Stimulated activated CD4-positive, alpha-beta T cell treated with anti-CD3 and anti-CD28 coated beads, Interleukin-1b, Interleukin-23, amount 100 ng/mL, for 48 hours (primary cell): ENCODE data around the gene UNC5CL.

Source experiments
- DNase-seq: peaks from one replicate; pipeline ENCODE4 v3.0.0-alpha.2; 2020

Gene UNC5CL, protein sequence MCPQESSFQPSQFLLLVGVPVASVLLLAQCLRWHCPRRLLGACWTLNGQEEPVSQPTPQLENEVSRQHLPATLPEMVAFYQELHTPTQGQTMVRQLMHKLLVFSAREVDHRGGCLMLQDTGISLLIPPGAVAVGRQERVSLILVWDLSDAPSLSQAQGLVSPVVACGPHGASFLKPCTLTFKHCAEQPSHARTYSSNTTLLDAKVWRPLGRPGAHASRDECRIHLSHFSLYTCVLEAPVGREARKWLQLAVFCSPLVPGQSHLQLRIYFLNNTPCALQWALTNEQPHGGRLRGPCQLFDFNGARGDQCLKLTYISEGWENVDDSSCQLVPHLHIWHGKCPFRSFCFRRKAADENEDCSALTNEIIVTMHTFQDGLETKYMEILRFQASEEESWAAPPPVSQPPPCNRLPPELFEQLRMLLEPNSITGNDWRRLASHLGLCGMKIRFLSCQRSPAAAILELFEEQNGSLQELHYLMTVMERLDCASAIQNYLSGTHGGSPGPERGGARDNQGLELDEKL

DNA sequence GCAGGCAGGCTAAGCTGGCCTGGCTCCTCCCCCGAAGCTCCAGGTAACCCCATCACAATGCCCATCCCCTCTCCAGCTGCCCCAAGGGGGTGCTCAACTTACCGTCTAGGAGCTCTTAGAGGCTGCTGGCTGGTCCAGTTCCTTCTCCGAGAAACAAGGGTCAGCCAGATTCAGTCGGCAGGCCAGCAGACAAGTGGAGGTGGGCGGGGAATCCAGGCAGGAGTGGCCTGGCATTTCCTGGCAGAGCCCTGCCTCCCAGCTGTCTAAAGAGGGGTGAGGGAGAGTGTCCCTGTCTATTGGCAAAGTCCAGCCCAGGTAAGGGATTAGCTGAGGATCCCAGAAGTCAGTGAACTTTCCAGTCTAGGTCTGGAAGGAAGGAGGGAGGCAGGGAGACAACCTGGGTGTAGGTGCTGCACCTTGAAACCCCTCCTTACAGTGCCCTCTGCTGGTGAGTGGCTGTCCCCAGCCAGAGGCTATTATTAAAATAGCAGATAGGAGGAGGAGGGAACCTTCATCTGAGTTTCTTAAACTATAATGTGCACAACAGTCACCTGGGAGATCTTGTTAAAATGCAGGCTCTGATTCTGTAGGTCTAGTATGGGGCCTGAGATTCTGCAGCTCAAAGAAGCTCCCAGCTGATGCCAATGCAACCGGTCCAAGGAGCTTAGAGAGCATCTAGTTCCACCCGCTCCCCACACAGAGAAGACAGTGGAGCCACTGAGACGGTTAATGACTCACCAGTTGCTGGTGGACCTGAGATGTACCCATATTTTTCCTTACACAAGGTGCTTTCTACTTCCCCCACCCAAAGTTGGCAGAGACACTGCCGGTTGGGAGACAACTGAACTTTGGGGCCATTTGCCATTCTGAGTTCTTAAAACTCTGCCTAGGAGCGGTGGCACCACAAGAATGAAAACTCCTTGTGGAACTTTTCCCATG is at the start of gene UNC5CL:
Gene UNC5CL, minus strand, starts transcription at position 162 of the 939 bp plus-strand sequence. CDS start 4,147 bp downstream, outside the sequence.
- peak; percentile 55 for DNase-seq

DNA sequence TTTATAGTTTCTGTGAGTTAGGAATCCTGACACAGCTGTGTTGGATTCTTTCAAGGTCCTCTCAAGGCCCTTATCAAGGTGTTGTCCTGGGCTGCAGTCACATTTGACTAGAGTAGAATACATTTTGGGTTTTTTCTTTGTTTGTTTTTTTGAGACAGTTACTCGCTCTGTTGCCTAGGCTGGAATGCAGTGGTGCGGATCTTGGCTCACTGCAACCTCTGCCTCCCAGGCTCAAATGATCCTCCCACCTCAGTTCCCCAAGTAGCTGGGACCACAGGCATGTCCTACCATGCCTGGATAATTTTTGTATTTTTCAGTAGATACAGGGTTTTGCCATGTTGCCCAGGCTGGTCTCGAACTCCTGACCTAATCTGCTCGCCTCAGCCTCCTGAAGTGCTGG is 49.4 kb upstream of the UNC5CL start:
- DNase-seq, result no peak

DNA sequence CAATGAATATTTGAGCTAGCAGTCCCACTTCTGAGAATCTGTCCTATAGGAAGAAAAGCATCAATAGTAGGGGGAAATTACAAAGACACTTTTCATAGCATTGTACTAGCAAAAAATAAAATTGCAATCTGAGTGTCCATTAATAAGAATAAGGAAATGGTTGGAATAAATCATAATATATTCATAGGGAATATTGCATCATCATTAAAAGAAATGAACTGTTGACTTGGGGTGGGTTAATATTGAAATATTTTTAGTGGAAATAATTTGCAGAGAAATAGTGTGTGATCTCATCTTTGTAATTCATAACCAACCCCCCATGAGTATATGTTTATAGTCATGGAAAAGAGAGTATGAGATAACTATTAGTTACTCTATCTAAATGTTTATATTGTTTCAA is 46.2 kb upstream of the UNC5CL start:
- DNase-seq, result no peak

DNA sequence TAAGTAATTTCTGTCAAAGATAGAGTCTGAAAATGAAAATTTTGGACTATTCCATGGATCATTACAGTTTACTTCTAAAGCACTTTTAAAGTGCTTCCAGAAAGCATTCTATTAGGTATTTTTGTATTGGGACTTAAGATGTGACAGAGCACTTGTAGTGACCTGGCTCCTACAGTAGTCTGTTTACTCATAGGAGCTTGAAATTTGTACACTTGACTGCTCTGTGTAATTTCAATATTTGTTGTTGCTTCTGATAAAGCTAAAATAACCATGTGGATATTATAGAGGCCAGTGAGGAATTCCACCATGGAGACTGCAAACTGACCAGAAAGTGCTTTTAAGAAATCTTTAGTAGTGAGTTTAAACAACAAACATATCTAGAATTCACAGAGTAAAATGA is 44.1 kb upstream of the UNC5CL start:
- no peak for DNase-seq

DNA sequence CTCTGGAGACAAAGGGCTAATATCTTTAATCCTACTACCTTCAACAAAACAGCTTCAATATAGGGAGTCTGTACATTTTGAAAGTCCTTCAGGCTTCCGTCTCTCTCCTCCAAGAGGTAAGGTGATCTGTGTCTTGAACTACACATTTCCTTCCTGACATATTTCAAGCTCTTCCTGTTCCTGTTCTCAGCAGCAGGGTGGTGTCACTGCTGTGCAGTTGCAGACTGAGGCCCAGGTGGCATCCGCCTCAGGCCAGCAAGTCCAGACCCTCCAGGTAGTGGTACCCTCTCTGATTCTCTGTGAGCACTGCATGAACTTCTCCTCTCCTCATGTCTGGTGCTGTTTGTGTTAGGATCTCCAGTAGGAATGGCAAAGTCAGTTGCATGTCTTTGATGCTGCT is 41.6 kb upstream of the UNC5CL start:
- DNase-seq, result peak; percentile 4

DNA sequence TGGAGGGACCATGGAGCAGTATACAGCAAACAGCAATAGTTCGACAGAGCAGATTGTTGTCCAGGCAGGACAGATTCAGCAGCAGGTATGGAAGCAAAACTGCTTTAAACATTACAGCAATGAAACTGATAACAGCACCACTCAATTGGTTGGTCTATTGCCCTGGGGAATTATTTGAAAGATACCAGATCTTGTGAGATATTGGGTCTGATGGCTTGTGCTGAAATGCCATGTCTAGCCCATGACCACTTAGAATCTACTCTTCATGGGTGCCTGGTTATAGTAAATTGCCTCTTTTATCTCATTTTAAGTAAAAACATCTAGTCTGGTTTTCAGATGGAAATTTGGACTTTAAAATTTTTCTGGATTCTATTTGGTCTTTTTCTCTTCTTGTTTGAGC is 40.1 kb upstream of the UNC5CL start:
- DNase-seq, result no peak

DNA sequence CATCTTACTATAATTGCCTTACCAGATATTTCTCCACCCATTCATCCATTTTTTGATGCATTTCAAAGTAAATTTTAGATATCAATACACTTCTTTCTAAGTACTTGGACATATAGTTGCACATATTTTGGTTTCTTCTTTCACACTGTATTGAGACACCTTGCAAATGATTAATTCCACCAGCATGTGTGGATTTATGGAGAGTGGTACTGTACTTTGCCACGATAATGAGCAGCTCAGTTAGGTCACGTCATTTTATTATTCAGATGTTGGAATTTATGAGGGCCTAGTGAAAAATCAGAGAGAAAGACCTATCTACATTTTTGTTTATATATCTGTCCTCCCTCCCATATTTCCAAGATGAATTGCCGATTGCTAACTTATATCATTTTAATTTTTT is 39.1 kb upstream of the UNC5CL start:
- DNase-seq, result no peak

DNA sequence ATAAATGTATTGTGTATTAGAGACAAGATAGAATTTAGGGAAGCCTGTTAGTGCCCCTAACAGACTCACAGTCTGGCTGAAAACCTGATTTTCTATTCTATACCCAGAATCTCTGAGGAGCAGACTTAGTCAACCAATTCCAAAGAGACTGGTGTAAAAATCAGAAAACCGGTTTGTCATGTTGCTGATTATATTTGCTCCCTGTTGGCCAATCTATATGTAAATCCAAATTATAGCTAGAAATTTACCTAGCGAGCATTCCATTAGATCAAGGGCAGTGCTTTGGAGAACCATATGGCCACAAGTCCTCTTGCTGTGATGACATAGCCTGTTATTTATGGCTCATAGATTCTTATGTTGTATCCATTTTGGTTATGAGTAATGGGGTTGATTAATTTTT is 38.5 kb upstream of the UNC5CL start:
- no peak for DNase-seq

DNA sequence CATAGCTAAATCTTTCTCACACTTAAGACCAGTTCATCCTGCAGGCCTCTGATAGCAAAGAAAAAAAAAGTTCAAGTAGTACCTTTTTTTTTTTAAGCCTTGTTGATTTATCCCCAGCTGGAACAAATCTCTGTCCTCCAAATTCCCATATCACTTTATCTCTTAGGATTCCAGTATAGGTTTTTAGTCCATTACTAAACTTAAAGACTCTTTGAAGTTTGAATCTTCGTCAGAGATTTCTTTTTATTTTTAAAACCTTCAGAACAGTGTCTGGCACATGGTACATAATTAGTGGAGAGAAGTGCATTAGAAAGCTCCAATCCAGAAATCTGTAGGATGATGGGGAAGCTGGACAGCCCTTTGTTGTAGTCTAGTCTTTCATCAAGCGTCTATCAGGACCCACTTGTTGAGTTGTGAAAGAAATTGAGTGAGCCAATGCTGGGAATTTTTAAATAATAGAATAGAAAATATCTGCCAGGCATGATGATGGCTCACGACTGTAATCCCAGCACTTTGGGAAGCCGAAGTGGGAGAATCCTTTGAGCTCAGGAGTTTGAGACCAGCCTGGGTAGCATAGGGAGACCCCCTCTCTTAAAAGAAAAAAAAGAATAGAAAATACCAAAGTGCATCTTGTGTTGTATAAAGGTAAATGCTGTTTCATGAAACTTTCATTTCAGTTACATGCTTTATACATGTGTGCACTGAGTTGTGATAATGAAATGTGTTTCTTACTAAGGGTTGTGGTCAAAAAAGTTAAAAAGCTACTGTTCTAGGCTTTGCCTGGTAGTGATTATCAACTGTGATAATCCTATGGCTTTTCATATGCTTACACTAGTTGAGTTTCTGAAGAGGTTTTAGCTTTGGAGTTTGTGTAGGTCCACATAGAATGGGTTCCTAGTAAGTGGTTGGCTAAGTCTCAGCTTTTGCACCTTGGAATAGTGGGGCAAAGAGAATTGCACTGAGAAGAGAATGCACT is 36.9 kb upstream of the UNC5CL start:
- no peak for DNase-seq

DNA sequence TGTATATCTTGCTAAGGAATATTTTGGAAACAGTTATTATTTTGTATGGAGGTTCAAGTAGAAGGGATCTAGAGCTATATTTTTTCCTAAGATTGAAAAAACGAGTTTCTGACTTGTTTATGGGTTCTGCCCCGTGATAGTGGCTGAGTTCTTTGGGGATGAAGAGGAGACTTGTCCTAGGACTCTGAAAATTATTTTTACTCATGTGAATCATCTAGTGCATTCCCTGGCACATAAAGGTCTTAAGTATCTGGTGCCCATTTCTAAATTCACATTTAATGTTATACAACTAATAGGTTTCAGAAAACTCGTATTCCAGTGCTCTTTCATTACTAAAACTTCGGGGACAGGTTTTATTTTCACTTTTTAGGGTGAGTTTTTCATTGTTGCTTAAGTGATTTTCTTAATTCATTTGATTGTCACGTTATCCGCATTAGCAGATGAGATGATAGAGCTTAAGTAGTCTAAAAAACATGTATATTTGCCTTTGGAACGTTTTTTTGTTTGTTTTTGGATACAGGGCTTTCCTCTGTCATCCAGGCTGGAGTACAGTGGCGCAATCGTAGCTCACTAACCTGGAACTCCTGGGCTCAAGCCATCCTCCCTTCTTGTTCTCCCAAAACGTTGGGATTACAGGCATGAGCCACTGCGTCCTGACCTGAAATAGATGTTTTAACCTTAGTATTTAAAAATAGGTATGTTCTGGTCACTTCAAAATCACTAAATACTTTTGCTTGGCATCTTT is 35.8 kb upstream of the UNC5CL start:
- DNase-seq, result no peak

DNA sequence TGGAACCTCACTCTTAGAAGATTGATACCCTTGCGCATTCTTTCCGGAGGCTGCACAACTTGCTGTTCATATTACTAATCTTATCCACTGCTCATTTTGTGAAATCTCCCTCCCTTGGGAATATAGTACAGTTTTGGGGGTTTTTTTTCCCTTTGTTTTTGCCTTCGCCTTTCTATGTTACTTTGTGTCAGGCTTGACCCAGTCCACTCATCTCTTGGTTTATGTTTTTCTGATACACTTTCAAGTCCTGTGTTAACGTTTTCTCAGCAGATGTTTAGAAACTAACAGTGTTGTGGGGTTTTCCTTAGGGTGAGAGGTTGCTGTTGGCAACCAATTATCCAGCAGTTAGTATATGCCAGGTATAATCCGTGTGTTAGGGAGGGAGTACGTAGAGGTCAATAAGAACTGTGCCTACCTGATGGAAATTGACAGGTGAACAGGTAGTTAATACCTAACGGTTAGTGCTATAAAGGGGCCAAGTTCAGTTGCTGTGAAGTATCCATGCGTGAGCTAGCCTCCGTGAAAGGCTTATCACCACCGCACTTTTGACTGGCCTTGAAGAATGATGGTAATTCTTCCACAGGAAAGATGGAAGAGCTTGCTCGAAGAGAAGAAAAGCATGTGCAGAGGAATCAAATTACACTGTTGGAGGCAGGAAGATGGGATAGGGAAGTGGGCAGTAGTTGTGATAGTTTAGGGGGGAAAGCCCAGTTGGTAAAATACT is 35.1 kb upstream of the UNC5CL start:
- no peak for DNase-seq

DNA sequence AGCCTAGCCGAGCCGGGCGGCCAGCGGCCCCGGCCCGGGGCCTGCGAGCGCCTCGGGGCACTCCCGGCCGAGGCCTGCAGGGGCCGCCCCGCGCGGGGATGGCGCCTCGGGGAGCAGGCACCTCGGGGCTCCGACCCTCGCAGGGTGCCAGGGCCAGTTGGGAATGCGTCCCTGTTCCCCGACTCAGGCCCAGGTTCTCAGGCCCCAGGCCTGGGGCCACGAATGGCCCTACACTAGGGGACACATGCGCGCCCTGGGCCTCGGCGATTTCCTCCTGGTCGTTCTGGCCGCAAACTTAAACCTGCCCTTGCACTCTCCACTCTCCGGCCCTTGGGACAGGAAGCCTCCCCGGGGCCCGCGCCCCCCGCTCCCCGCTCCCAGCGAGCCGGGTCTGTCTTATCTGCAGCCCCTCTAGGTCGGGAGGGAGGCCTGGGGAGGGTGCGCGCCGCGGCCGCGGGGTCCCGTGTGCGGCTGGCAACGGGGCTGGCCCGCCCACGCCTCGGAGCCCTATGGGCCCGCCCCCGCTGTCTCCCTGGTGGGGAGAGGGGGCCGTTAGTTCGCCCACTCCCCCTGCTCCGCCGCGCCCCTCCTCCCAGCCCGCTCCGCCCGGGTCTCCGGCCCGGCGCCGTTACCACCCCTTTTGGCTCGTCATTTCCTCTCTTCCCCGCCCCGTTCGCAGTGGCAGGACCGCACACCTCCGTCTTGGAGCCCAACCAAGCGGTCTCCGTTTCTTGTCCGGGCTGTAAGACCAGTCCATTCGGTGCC is 34.4 kb upstream of the UNC5CL start:
- DNase-seq, result peak; percentile 78

DNA sequence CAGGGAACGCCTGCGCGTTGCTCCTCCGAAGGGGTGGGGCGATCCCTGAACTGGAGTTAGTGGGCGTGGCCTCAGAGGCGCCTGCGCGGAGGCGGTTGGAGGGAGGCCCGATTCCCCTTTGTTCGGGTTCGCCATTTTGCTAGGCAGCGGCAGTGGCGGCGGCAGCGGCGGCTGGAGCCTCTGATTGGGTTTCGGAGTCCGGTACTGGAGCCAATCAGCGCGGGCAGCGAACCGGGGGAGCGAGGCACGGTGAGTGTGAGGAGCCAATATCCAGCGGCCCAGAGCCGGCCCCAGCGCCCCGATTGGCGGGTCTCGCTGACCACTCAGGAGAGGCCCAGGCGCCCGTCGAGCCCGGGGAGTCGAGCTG is 33.8 kb upstream of the UNC5CL start, which contains the start of gene NFYA:
Gene NFYA, plus strand, starts transcription at position 139 of the 367 bp plus-strand sequence. CDS start 6,116 bp downstream, outside the sequence.
- DNase-seq, result no peak

DNA sequence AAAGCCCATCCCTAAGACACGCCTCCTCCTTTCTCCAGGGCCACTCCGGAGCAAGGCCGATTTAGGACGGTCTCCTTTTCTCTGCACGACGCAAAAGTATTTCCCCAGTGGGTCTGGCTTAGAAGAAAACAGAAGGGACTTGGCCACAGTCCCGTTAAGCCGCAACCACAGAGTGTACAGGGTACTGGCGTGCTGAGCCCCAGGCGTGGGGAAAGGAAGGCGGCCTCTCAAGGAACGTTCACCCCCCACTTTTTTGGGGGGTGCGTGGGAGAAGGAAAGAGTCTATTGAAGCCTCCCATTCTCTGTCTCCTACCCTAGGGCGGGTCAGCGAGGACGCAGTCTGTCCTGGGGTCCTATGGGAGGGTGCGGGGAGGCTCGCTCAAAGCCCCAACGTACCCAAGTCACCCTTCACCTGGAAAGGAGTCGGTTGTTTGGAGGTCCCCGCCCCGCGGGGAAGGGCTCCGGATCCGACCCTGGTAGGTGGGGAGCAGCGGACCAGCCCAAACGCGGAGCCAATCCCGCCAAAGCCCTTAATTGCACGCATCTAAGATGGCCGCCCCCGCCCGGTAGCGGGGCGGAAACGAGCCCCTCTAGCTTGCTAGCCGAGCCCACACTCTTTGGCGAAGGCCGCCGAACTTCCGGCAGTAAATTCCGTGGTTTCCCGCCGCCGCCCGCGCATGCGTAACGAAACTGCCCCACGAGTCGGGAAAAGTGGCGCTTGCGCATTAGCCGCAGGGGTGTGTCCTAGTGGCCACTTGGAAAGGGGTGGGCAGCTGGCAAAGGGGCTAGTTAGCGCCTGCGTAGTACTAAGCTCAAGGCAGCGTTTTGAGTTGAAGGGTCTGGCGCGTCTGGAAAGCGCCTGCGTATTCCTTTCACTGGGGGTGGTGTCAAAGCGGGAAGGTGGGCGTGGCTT is 33.2 kb upstream of the UNC5CL start, which contains the start of gene OARD1:
Gene OARD1, minus strand, starts transcription at position 434 of the 913 bp plus-strand sequence. CDS start 722 bp downstream, outside the sequence.
- DNase-seq, result peak; percentile 100

DNA sequence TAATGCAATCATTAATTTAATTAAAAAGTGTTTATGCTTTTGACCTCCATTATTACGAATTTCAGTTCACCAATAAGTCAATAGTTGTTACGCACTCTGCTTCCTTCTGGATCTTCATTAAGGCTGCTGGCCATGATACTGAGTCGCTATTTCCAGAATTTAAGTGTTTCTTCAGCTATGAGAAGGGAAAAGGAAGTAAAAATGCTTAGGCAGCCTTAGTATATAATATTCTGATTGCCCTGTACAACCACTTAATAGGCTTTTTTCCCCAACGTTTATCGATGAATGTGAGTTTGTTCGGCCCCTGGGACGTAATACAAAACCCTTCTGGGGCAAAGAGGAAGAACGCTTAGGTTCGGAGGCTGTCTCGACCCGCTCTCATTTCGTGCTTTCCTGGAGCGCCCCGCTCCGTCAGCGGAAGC is 32.5 kb upstream of the UNC5CL start:
- peak; percentile 74 for DNase-seq

DNA sequence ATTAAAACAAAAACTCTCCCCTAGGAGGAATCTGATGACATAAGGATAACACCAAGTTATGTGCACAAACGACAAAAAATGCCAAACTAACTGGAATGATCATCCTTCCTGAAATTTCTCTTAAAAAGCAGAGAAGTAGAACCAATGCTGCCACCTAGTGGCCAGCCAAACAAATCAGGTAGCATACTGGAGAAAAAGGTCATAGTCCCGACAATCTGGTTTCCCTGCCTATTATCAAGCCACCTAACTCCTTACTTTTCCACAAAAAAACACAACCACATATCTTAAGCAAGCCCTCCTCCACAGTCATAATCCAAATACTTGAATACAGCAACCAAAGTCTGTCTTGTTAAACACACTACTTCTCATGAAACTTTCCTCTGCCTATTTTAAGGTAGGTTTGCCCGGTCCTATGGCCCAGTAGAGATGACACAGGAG is 27.9 kb upstream of the UNC5CL start:
- DNase-seq, result peak; percentile 39

DNA sequence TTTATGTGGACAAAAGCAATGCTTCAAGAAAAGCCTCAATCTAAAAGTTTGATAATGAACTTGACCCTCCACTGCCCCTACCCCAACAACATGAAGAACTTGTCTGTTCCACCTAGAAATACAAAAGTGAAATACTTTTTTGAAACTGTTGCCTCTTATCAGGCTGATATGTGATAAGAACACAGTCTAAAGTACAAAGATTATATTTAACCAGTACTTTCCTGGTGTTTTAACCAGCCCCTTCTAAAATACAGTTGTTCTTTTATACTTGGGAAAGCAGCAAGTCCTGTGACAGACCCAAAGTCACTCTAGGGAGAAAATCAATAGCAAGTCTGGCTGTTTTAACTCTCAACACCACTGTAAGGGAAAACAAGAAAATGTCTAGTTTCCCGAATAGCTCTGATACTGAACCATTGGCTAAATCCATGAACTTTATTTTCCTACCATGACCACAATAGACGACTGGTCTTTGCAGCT is 26.6 kb upstream of the UNC5CL start:
- DNase-seq, result no peak

DNA sequence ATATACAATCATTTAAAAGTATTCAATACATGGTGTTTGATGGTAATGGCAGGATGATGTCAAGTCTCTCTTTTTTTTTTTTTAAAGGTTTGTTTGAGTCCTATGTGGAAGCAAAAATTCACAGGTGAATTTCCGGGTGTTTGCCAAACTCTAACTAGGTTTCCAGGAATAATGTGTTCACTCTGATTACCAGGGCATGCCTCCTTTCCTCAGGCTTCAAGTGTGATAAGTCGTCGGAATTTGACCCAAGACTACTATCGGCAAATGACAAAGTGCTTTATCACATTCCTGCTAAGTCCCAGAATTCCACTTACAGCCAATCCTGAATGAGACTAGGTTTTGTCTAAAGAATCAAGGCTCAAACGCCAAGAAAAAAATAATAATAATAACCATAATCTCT is 25.8 kb upstream of the UNC5CL start:
- DNase-seq, result no peak

DNA sequence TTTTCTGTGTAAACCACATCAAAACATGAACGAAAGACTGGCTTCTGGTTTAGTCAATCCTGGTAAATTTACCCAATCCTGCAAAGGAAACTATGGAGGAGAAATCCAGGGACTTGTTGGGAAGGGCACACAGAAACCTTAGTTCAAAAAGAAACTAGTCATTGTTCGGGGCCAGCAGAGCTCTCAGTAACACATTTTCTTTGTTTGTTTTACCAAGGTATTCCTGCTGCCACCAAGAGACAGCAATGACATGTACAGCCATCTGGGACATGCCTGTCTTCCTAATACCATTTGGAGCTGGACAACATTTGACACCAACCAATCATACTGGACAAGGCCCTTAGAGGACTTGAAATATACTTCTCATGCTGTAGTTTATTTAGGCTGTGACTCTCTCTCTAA is 24.9 kb upstream of the UNC5CL start:
- DNase-seq, result no peak
